ENCODE data around the gene CHRNE. TPM values are rescaled to one million over a fixed set of nuclear protein-coding genes. Genes with fewer than 3 reads are reported as not detected.

Gene CHRNE
- total and polyA plus RNA-seq, 2 of the 4 experiments (the other 2 are of a cell fraction), result under 0.01 to 0.21 TPM

DNA sequence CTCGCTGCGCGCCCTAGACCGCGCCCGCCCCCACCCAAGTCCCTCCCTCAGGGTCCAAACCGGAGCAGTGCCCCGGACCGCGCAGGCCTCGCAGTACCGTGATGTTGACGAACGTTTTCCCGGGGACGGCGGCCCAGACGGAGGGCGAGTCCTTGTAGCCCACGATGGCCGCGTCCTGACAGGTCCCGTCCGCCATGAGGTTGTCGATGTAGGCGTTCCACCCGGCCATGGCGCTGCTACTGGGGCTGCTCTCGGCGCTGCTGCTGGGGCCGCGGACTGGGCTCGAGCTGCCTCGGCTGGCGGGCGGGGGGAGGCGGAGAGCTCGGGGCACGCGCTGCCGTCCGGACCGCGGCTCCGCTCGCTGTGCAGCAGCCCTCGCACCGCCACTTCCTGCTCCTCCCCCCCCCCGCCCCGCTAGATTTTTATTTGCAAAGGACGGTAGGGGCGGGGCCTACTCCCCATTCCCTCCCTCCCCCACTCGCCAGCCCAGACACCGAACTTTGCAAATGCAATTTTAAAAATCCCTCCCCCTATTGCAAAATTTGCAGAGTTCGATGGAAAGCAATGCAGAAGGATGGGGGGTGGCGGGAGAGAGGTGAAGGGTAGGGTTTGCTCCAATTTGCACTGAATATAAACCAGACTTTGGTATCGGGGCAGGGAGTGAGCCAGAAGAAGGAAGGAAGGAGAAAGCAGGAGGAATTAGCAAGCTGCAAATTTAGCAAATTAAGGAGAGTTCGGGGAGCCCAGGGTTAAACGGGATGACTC, 45.5 kb upstream of the CHRNE start, which contains the start of gene PFN1:
TSS of gene PFN1 (minus strand) at position 365 of the 765 bp plus-strand sequence. CDS start at position 229, 136 bp downstream.
- Histone ChIP-seq H3K4ac (ENCODE audit: low read depth, low read length) (peak within 1 kb of the TSS; percentile 99), H2BK5ac (ENCODE audit: low read depth, low read length, poor library complexity, severe bottlenecking) (peak within 1 kb of the TSS; percentile 98), H2AK9ac (replicated peaks; ENCODE audit: low read depth, low read length, poor library complexity) (peak within 1 kb of the TSS; percentile 100), H2AFZ (replicated peaks; ENCODE audit: low read length, poor library complexity) (peak within 1 kb of the TSS; percentile 85), H4K8ac (ENCODE audit: low read depth in 2 of 2, low read length in 2 of 2) (peak within 1 kb of the TSS; percentile 95 to 99), H2AK5ac (ENCODE audit: low read depth, low read length) (peak within 1 kb of the TSS; percentile 99), H3K27me3 (ENCODE audit: control insufficient read depth, insufficient read depth, low read length) (no peaks in the 10 kb centered on the region), H3K79me1 (ENCODE audit: low read depth in 1 of 2, low read length in 2 of 2) (peaks cover 17 to 39% of the 10 kb centered on the region in 2 experiments; a peak in 3 of 4 replicates), H3K4me2 (ENCODE audit: low read depth, low read length) (peak within 1 kb of the TSS; percentile 88), H3K18ac (ENCODE audit: low read depth, low read length) (peak within 1 kb of the TSS; percentile 88), H3K36me3 (ENCODE audit: control insufficient read depth, insufficient read depth, low read length) (peaks cover 30% of the 10 kb centered on the region), H2BK15ac (ENCODE audit: low read depth, low read length) (peak within 1 kb of the TSS; percentile 91; the same call in 1 of the 3 replicates), H4K5ac (ENCODE audit: low read depth, low read length) (peak within 1 kb of the TSS; percentile 81), H3K27ac (ENCODE audit: insufficient read depth, low read length) (peak within 1 kb of the TSS; percentile 96), H4K20me1 (ENCODE audit: insufficient read depth, low read length) (peaks cover 52% of the 10 kb centered on the region), H3K14ac (replicated peaks; ENCODE audit: low read depth, low read length) (peak within 1 kb of the TSS; percentile 100), H2BK120ac (ENCODE audit: low read depth, low read length) (peak within 1 kb of the TSS; percentile 95), H3K23ac (ENCODE audit: low read depth, low read length) (peak within 1 kb of the TSS; percentile 94), H3K4me3 (ENCODE audit: insufficient read depth, low read depth, low read length) (peak within 1 kb of the TSS; percentile 98), H3K9me1 (ENCODE audit: insufficient read depth, low read length) (peaks cover 22% of the 10 kb centered on the region; the same call in 1 of the 2 replicates), H3K9ac (ENCODE audit: low read depth, low read length) (peak within 1 kb of the TSS; percentile 97), H3K9me3 (ENCODE audit: control insufficient read depth, insufficient read depth, low read length) (no peaks in the 10 kb centered on the region), H4K91ac (ENCODE audit: insufficient read depth, low read depth, low read length) (peak within 1 kb of the TSS; percentile 95), H3K56ac (ENCODE audit: extremely low read depth, insufficient read depth, low read length) (peak within 1 kb of the TSS; percentile 98), H2BK20ac (ENCODE audit: low read depth, low read length) (peak within 1 kb of the TSS; percentile 94), H3K4me1 (ENCODE audit: control insufficient read depth, insufficient read depth, low read length) (peaks cover 32% of the 10 kb centered on the region)
- CTCF ChIA-PET, result no interaction called here
- in situ Hi-C loops (cut with MboI; ENCODE audit: low sequenced_read_pairs), result no loop called here
- intact Hi-C loops (cut with micrococcal nuclease), result loop anchor here (1.0 kb wide), 2 partner anchors 19 to 39 kb away; partner anchors contain the start of genes CAMTA2 and SPAG7
- DNase-seq (peak; percentile 91), ATAC-seq (ENCODE audit: low read depth) (peak; percentile 63)
- POLR2A ChIA-PET (ENCODE audit: unreplicated experiment), result interaction anchor here (0.6 to 3.5 kb wide), 5 partner anchors 8 to 82 kb away, joined by 3 to 19 read pairs (median 7); partner anchors contain the start of genes KIF1C and SPAG7
- no TSS peak for BruUV-seq (replicated peaks)
- 0% methylated on average over 13 of the region's 59 CpGs; no CpG with 5 or more reads in 1 of the 2 experiments for WGBS, 2 experiments (ENCODE audit: extremely low coverage in 2 of 2, insufficient read length in 1 of 2)
- dilution Hi-C loops (cut with HindIII; ENCODE audit: low sequenced_read_pairs, unreplicated experiment), result no loop called here
- TF ChIP-seq RAD21 (IDR thresholded peaks at IDR 0.05; ENCODE audit: low read length) (no peak), RCOR1 (IDR thresholded peaks at IDR 0.05; ENCODE audit: insufficient replicate concordance, low read length) (no peak), SMC3 (IDR thresholded peaks at IDR 0.05; ENCODE audit: low read depth, low read length) (no peak), CHD1 (IDR thresholded peaks at IDR 0.05; ENCODE audit: low read depth, low read length) (0 out of 2 replicates have a peak, but pooled peaks have one; percentile 58), FOS (IDR thresholded peaks at IDR 0.05; ENCODE audit: low read depth, low read length) (no peak), CEBPB (IDR thresholded peaks at IDR 0.05; ENCODE audit: low read depth, low read length) (peak; percentile 93), MAZ (IDR thresholded peaks at IDR 0.05; ENCODE audit: borderline replicate concordance, low read depth, low read length) (peak; percentile 68), POLR2A (IDR thresholded peaks at IDR 0.05; ENCODE audit: low read depth, low read length) (peak; percentile 92), RFX5 (IDR thresholded peaks at IDR 0.05; ENCODE audit: low read depth, low read length) (0 out of 2 replicates have a peak, but pooled peaks have one; percentile 5), NFE2L2 (IDR thresholded peaks at IDR 0.05; ENCODE audit: low read depth, low read length) (no peak), BHLHE40 (IDR thresholded peaks at IDR 0.05; ENCODE audit: low read depth, low read length) (no peak), ELK1 (IDR thresholded peaks at IDR 0.05; ENCODE audit: borderline replicate concordance, low read depth, low read length) (no peak)
- TF ChIP-seq, protein P1, sequence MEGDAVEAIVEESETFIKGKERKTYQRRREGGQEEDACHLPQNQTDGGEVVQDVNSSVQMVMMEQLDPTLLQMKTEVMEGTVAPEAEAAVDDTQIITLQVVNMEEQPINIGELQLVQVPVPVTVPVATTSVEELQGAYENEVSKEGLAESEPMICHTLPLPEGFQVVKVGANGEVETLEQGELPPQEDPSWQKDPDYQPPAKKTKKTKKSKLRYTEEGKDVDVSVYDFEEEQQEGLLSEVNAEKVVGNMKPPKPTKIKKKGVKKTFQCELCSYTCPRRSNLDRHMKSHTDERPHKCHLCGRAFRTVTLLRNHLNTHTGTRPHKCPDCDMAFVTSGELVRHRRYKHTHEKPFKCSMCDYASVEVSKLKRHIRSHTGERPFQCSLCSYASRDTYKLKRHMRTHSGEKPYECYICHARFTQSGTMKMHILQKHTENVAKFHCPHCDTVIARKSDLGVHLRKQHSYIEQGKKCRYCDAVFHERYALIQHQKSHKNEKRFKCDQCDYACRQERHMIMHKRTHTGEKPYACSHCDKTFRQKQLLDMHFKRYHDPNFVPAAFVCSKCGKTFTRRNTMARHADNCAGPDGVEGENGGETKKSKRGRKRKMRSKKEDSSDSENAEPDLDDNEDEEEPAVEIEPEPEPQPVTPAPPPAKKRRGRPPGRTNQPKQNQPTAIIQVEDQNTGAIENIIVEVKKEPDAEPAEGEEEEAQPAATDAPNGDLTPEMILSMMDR (conservative IDR thresholded peaks at IDR 0.05; ENCODE audit: low read depth, low read length), result no peak
- TF ChIP-seq, protein P2, sequence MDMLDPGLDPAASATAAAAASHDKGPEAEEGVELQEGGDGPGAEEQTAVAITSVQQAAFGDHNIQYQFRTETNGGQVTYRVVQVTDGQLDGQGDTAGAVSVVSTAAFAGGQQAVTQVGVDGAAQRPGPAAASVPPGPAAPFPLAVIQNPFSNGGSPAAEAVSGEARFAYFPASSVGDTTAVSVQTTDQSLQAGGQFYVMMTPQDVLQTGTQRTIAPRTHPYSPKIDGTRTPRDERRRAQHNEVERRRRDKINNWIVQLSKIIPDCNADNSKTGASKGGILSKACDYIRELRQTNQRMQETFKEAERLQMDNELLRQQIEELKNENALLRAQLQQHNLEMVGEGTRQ (IDR thresholded peaks at IDR 0.05; ENCODE audit: low read depth, low read length), result no peak
